Pulmonary artery endothelial cell (primary cell): ENCODE data around the gene EFTUD2. TPM values are rescaled to one million over a fixed set of nuclear protein-coding genes. Genes with fewer than 3 reads are reported as not detected.
"Not testable (repeated sequence)": the region's sequence is repeated elsewhere in the genome, so short reads cannot be mapped to it uniquely, and the experiment has no call there.

Experiments used
- DNase-seq: peaks from one replicate; pipeline ENCODE4 v3.0.0-alpha.2; 2011; ENCODE audit warnings: low read depth, low spot score
- total RNA-seq: library from RNA; depleted of rRNA; stranded (reverse); fragments of >200 nt; gene quantifications from 2 replicates; pipeline ENCODE4 v1.2.3, GENCODE V29; 2014

The EFTUD2 gene
- total RNA-seq, 1 donor from 2014 or later: 226 TPM

- DNase-seq: not testable (repeated sequence)
Observed at GRCh38 chr17:44808656-44809388, 90.4 kb downstream of the EFTUD2 start.

GRCh38 chr17:44808156-44808555 is 91.1 kb downstream of the EFTUD2 start:
- DNase-seq: no peak

GRCh38 chr17:44807817-44808155 is 91.5 kb downstream of the EFTUD2 start:
- no peak for DNase-seq

- no peak for DNase-seq
Observed at GRCh38 chr17:44807093-44807816, 92.0 kb downstream of the EFTUD2 start.

- DNase-seq: no peak
Observed at GRCh38 chr17:44804302-44805089, 94.7 kb downstream of the EFTUD2 start.

GRCh38 chr17:44801880-44802279 is 97.4 kb downstream of the EFTUD2 start:
- no peak for DNase-seq

Other genes starting within 250 kb of the EFTUD2 start
- 0.07 TPM in 1 of 2 replicates, not detected in the other for gene MEIOC, start 243.0 kb downstream of the EFTUD2 start, total RNA-seq
- gene CCDC43, start 209.7 kb downstream of the EFTUD2 start, total RNA-seq: 42.3 and 54.3 TPM in 2 replicates
- gene DBF4B, start 190.8 kb downstream of the EFTUD2 start, total RNA-seq: 4.6 and 8.9 TPM in 2 replicates
- 0.07 and 0.25 TPM in 2 replicates for gene ADAM11, start 140.5 kb downstream of the EFTUD2 start, total RNA-seq
- gene GJC1, start 69.2 kb downstream of the EFTUD2 start, total RNA-seq: 5.4 and 14.1 TPM in 2 replicates
- gene HIGD1B, start 51.6 kb downstream of the EFTUD2 start, total RNA-seq: not detected in 2 replicates
- 0.35 and 0.53 TPM in 2 replicates for gene GFAP, start 16.1 kb upstream of the EFTUD2 start, total RNA-seq
- gene KIF18B, start 48.3 kb upstream of the EFTUD2 start, total RNA-seq: 3.4 and 6.5 TPM in 2 replicates
- 0.11 and 0.20 TPM in 2 replicates for gene C1QL1, start 68.9 kb upstream of the EFTUD2 start, total RNA-seq
- gene DCAKD, start 152.2 kb upstream of the EFTUD2 start, total RNA-seq: 20.9 and 34.8 TPM in 2 replicates
- 74.8 and 86.0 TPM in 2 replicates for gene NMT1, start 161.9 kb upstream of the EFTUD2 start, total RNA-seq
- gene PLCD3, start 233.1 kb upstream of the EFTUD2 start, total RNA-seq: 10.5 and 13.7 TPM in 2 replicates
- gene ACBD4, start 236.2 kb upstream of the EFTUD2 start, total RNA-seq: 4.4 and 5.5 TPM in 2 replicates
- gene HEXIM1, start 249.0 kb upstream of the EFTUD2 start, total RNA-seq: 9.7 and 9.8 TPM in 2 replicates